ENCODE results near the gene NOP56. TPM values are rescaled to one million over a fixed set of nuclear protein-coding genes. Genes with fewer than 3 reads are reported as not detected.

Gene NOP56
- total RNA-seq, 2 donors from 2014 or later, result 386 to 432 TPM

GRCh38 chr20:2690718-2691117 lies 38.3 kb downstream of the NOP56 start:
- peaks cover 86% of the 10 kb centered on the region for H3K27me3 ChIP-seq (ENCODE audit: control insufficient read depth, insufficient read depth, low read length, poor library complexity, severe bottlenecking)
- no peak for TF ChIP-seq CTCF (conservative IDR thresholded peaks at IDR 0.05)
- H3K36me3 Mint-ChIP-seq (ENCODE audit: low read depth), result no peaks in the 10 kb centered on the region

GRCh38 chr20:2691127-2691526 lies 38.7 kb downstream of the NOP56 start:
- H3K27me3 ChIP-seq (ENCODE audit: control insufficient read depth, insufficient read depth, low read length, poor library complexity, severe bottlenecking), result peaks cover 86% of the 10 kb centered on the region
- H3K27me3 Mint-ChIP-seq (ENCODE audit: insufficient read depth), result peaks cover 87% of the 10 kb centered on the region

More at GRCh38 chr20:2690718-2691117, 38.3 kb downstream of the NOP56 start:
- DNase-seq, result no peak
- H3K36me3 ChIP-seq (ENCODE audit: control insufficient read depth, insufficient read depth, low read length), result no peaks in the 10 kb centered on the region
- H3K4me3 Mint-ChIP-seq, result no peak overlapping the region
- H3K9ac ChIP-seq (ENCODE audit: extremely low read depth, low read length, poor library complexity, severe bottlenecking), result no peak overlapping the region
- H3K4me1 Mint-ChIP-seq, result peaks cover 10% of the 10 kb centered on the region
- no peak overlapping the region for H3K27ac ChIP-seq (ENCODE audit: low read depth, low read length)
- no peaks in the 10 kb centered on the region for H3K4me1 ChIP-seq (ENCODE audit: control insufficient read depth, insufficient read depth, low read length)
- no peaks in the 10 kb centered on the region for H3K9me3 Mint-ChIP-seq
- H3K27ac Mint-ChIP-seq, result no peak overlapping the region
- 84 to 88% methylated on average over 5 to 6 of the region's 6 CpGs for WGBS, 2 experiments (ENCODE audit: insufficient coverage in 1 of 2, insufficient read length in 1 of 2)
- no peaks in the 10 kb centered on the region for H3K9me3 ChIP-seq (ENCODE audit: control insufficient read depth, low read length)
- no peak overlapping the region for H3K4me3 ChIP-seq (ENCODE audit: low read length)
- H3K27me3 Mint-ChIP-seq (ENCODE audit: insufficient read depth), result peaks cover 87% of the 10 kb centered on the region

GRCh38 chr20:2691663-2692035 lies 39.2 kb downstream of the NOP56 start:
- 56 to 60% methylated on average over 9 to 10 of the region's 10 CpGs for WGBS, 2 experiments (ENCODE audit: insufficient coverage in 1 of 2, insufficient read length in 1 of 2)
- peak; percentile 51 for DNase-seq
- Histone ChIP-seq H3K27me3 (ENCODE audit: control insufficient read depth, insufficient read depth, low read length, poor library complexity, severe bottlenecking) (peaks cover 84% of the 10 kb centered on the region), H3K9ac (ENCODE audit: extremely low read depth, low read length, poor library complexity, severe bottlenecking) (no peak overlapping the region), H3K4me3 (ENCODE audit: low read length) (no peak overlapping the region), H3K9me3 (ENCODE audit: control insufficient read depth, low read length) (no peaks in the 10 kb centered on the region), H3K4me1 (ENCODE audit: control insufficient read depth, insufficient read depth, low read length) (no peaks in the 10 kb centered on the region), H3K27ac (ENCODE audit: low read depth, low read length) (no peak overlapping the region), H3K36me3 (ENCODE audit: control insufficient read depth, insufficient read depth, low read length) (no peaks in the 10 kb centered on the region)
- peak overlapping the region; percentile 71 for H3K4me3 Mint-ChIP-seq
- H3K27me3 Mint-ChIP-seq (ENCODE audit: insufficient read depth), result peaks cover 87% of the 10 kb centered on the region
- H3K4me1 Mint-ChIP-seq, result peaks cover 10% of the 10 kb centered on the region
- TF ChIP-seq CTCF (conservative IDR thresholded peaks at IDR 0.05), result no peak
- no peaks in the 10 kb centered on the region for H3K36me3 Mint-ChIP-seq (ENCODE audit: low read depth)
- H3K9me3 Mint-ChIP-seq, result no peaks in the 10 kb centered on the region
- no peak overlapping the region for H3K27ac Mint-ChIP-seq

More at GRCh38 chr20:2691127-2691526, 38.7 kb downstream of the NOP56 start:
- Histone ChIP-seq H3K36me3 (ENCODE audit: control insufficient read depth, insufficient read depth, low read length) (no peaks in the 10 kb centered on the region), H3K4me3 (ENCODE audit: low read length) (no peak overlapping the region), H3K27ac (ENCODE audit: low read depth, low read length) (no peak overlapping the region), H3K9ac (ENCODE audit: extremely low read depth, low read length, poor library complexity, severe bottlenecking) (no peak overlapping the region), H3K9me3 (ENCODE audit: control insufficient read depth, low read length) (no peaks in the 10 kb centered on the region), H3K4me1 (ENCODE audit: control insufficient read depth, insufficient read depth, low read length) (no peaks in the 10 kb centered on the region)
- Mint-ChIP-seq H3K9me3 (no peaks in the 10 kb centered on the region), H3K4me1 (peaks cover 10% of the 10 kb centered on the region), H3K36me3 (ENCODE audit: low read depth) (no peaks in the 10 kb centered on the region), H3K27ac (no peak overlapping the region), H3K4me3 (peak overlapping the region; percentile 71)
- WGBS, 2 experiments (ENCODE audit: insufficient coverage in 1 of 2, insufficient read length in 1 of 2), result 85 to 93% methylated on average over 8 of the region's 8 CpGs
- DNase-seq, result no peak
- no peak for TF ChIP-seq CTCF (conservative IDR thresholded peaks at IDR 0.05)
